Measurements from ENCODE around the gene LCN12.
A peak's percentile ranks its signal among the peaks of the same experiment; 100 is the strongest.

Gene LCN12

DNA sequence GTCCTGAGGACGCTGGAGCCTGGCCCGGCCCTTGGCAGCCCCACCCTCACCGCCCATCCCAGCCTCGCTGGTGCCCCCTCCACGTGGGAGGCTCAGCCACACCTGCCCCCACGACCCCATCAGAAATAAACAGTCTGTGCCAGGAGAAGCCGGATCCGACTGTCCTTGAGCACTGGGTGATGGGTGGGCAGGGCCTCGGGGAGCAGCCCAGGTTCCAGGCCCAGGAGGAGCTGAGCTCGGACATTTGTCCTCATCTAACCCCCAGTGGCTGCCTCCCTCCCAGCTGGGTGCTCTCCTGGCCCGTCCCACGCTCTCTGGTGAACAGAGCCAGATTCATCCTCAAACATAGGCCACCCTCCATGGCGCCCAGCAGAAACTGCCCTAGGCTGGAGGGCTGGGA is 20.7 kb downstream of the LCN12 start:
- TF ChIP-seq, protein P1, sequence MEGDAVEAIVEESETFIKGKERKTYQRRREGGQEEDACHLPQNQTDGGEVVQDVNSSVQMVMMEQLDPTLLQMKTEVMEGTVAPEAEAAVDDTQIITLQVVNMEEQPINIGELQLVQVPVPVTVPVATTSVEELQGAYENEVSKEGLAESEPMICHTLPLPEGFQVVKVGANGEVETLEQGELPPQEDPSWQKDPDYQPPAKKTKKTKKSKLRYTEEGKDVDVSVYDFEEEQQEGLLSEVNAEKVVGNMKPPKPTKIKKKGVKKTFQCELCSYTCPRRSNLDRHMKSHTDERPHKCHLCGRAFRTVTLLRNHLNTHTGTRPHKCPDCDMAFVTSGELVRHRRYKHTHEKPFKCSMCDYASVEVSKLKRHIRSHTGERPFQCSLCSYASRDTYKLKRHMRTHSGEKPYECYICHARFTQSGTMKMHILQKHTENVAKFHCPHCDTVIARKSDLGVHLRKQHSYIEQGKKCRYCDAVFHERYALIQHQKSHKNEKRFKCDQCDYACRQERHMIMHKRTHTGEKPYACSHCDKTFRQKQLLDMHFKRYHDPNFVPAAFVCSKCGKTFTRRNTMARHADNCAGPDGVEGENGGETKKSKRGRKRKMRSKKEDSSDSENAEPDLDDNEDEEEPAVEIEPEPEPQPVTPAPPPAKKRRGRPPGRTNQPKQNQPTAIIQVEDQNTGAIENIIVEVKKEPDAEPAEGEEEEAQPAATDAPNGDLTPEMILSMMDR (IDR thresholded peaks at IDR 0.05; ENCODE audit: low read depth, low read length) = no peak
- H3K4me3 ChIP-seq (ENCODE audit: low read depth, low read length) = no peak overlapping the region

DNA sequence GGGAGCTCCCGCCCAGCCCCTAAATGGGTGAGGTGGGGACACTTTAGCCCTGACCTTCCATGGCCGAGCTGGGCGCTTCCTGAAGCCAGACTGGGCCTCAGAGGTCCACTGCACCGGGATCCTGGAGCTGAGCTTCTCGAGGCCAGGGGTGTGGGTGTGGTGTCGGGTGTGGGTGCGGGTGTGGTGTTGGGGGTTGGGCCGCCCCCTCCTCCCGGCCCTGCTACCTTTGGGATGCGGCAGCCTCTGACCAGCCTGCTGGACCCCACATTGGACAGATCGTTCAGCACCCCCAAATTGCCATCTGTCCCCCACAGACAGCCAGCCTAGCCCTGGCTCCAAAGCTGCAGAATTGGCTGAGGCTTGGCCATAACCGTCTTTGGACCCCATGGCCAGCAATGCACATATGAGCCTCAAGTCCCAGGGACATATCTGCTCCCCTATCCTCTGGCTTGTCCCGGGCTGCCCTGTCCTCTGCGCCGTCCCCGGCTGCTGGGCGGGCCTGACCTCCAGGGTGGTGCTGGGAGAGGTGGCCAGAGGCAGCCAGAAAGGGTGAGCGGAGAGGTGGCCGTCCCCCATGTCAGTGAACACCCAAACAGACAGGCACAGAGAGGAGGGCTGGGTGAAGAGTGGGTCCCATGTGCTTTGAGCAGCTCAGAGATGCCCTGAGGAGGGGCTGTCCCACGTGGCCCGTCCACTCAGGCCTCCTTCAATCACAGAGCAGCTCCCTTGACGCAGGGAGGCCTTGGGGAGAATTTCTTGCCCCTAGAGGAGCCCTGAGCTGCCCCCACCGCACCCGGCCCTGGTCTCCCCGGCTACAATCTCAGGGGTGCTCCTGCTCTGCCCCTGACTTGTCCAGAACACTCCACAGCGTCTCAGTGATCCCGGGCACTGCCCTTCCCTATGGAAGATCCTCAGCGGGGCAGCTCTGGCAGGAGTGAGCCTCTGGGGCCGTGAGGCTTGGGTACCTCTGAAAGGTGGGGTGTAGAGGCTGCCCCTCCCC is 21.8 kb downstream of the LCN12 start:
- no peak overlapping the region for H3K4me3 ChIP-seq (ENCODE audit: low read depth, low read length)
- TF ChIP-seq, protein P1 (IDR thresholded peaks at IDR 0.05; ENCODE audit: low read depth, low read length) = no peak

DNA sequence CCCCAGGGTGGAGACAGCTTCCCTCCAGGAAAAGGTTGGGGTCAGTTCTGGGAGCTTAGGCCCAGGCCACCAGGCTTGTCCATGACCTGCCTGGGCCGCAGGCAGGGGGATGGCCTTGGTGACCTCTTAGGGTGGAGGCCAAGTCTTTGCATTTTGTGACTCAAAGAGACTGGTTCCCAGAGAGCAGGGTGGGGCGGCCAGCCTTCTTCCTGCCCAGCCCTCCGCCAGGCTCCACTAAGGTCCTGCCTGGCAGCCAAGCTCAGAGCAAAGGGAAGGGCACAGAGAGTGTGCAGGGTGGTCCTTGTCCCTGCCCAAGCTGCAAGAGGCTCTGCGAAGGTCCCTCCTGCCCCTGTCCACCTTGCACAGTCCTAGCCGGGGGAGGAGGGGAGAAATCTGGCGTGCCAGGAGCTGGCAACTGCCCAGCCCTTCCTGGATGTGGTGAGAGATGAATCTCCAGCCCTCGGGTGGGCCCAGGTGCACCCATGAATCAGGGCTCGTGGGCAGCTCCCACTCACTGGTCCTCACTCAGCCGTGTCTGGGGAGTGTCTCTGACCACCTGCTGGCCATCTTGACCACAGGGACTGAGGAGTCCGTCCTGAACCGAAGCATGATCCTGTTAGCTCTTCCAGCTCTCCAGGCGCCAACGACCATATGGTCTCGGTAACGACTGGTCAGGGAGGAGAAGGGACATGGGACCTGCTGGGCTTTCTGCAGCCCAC is 22.9 kb downstream of the LCN12 start:
- TF ChIP-seq, protein P1 (IDR thresholded peaks at IDR 0.05; ENCODE audit: low read depth, low read length) = no peak
- no peak overlapping the region for H3K4me3 ChIP-seq (ENCODE audit: low read depth, low read length)

DNA sequence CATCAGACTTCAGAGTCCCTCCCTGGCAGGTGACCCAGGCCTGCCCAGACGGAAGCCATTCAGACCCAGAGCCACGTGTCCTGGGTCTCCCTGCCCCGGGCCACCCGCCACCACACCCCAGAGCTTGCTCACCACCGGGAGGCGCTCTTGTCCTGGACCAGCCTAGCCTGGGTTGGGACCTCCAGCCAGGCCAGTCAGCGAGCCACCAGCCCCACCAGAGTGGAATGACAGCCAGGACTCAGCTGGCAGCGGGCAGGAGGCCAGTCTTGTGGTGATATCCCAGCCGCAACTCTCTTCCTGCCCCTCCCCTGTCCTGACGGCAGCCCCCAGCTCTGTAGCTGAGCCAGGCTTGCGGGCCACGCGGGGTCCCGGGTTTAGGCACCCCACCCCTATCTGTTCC is 23.6 kb downstream of the LCN12 start:
- no peak overlapping the region for H3K4me3 ChIP-seq (ENCODE audit: low read depth, low read length)
- TF ChIP-seq, protein P1 (IDR thresholded peaks at IDR 0.05; ENCODE audit: low read depth, low read length) = no peak

DNA sequence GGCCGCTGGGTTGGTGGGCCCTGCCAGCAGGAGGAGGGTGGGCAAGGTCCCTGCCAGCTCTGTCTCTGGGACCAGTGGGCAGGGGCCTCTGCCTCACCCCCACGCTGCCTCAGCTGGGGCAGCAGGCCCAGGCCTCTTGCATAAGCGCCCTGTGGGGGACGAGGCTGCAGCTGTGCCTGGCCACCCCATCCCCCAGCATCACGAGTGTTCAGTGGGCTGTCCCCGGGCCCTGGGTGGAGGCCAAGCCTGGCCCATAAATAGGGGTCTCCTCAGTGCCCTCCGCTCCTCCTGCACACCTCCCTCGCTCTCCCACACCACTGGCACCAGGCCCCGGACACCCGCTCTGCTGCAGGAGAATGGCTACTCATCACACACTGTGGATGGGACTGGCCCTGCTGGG is 25.1 kb downstream of the LCN12 start, which contains the start of gene PTGDS:
Gene PTGDS, plus strand, starts transcription at position 282 of the 400 bp plus-strand sequence. Its CDS starts 75 bp downstream, at position 357.
- H3K4me3 ChIP-seq (ENCODE audit: low read depth, low read length) = peak within 1 kb of the TSS; percentile 46
- TF ChIP-seq, protein P1 (IDR thresholded peaks at IDR 0.05; ENCODE audit: low read depth, low read length) = no peak

DNA sequence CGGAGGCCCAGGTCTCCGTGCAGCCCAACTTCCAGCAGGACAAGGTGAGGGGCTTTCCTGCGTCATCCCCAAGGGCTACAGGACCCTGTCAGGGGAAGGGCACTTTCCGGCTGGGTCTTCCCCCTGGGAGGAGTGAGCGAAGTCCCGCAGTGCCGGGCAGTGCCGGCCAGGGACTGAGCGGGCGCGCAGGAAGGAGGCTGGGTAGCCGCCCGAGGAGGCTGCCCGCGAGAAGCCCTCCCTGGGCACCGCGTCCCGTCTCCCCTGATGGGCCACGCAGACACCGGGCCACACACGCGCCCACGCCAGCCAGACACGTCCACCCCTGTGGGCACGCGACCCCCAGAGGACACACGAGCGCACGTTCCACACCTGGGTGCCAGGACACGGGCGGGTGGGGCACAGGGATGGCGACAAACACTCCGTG is 25.6 kb downstream of the LCN12 start:
- H3K4me3 ChIP-seq (ENCODE audit: low read depth, low read length) = peak overlapping the region; percentile 46
- TF ChIP-seq, protein P1 (IDR thresholded peaks at IDR 0.05; ENCODE audit: low read depth, low read length) = no peak
